GM19468 (cell line): ENCODE measurements around the gene ACP4.
"Not testable (repeated sequence)": the region's sequence is repeated elsewhere in the genome, so short reads cannot be mapped to it uniquely, and the experiment has no call there.

Experiments used
- ATAC-seq: cut with Tn5 transposase; IDR thresholded peaks from one replicate; pipeline ENCODE4 v1.9.1; 2021; ENCODE audit warnings: mild to moderate bottlenecking, moderate library complexity, moderate number of reproducible peaks; ENCODE audit not compliant: unreplicated experiment; ENCODE audit errors: extremely low read depth

Gene ACP4

GRCh38 chr19:50796128-50796633 lies 6.0 kb downstream of the ACP4 start:
- ATAC-seq: no peak

- no peak for ATAC-seq
Observed at GRCh38 chr19:50796634-50797428, 6.6 kb downstream of the ACP4 start.

GRCh38 chr19:50797429-50797780 lies 7.2 kb downstream of the ACP4 start:
- no peak for ATAC-seq

DNA sequence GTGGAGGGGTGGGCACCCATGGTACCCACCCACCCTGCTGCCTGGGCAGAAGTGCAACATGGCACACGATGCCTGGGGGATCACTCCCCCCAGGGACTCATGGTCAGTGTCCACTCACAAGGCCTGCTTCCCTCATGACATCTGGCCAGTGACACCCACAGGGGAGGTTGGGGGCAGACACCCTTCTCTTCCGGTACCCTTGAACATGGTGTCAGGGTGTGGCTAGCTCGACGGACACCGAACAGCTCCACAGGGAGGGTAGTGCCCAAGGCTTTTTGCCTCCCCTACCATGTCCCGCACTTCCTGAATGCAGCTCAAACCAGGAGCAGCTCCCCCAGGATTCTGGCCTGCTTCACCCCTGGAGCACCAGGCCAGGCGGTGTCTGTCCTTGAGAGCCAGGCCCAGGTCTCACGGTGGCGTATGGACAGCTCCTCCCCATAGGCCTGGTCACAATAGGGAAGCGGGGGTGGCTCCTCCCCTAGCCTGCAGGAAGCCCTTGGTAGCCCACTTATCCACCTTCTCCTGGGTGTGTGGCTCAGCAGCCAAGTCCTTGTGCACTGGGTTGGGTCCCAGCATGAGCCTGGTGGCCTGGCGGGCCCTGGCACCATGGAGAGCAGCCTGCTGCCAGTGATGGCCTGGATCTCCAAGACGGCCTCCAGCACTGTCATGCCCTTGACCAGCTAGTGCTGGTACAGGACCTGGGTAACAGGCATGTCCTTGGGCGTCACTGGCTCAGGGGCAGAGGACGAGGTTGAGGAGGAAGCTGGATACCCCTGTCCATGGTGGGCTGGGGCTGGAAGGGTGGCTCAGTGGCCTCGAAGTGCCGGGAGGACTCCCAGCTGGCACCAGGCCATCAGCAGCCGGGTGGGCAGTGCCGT lies 7.8 kb downstream of the ACP4 start:
- no peak for ATAC-seq

- no peak for ATAC-seq
Observed at GRCh38 chr19:50798659-50799546, 8.7 kb downstream of the ACP4 start.

- ATAC-seq: no peak
Observed at GRCh38 chr19:50799547-50799851, 9.3 kb downstream of the ACP4 start.

DNA sequence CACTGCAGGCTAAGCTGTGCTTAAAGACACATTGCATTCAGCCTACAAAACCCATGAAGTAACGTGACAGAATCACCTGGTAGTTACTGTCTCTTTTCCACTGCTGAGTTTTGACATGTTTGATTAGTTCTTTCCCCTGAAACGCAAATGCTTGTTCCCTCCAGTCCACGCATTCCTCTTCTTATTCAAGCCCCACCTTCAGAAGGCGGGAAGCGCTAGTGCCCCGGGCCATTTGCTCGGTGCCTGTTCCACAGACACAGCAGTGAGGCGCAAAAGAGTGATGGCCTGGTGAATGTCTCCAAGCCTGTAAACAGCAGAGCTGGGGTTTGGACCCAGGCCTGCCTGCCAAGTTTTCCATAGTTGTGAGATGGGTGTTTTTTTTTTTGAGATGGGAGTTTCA lies 10.9 kb downstream of the ACP4 start:
- no peak for ATAC-seq

GRCh38 chr19:50803633-50804419 lies 13.6 kb downstream of the ACP4 start:
- ATAC-seq: peak; percentile 9

DNA sequence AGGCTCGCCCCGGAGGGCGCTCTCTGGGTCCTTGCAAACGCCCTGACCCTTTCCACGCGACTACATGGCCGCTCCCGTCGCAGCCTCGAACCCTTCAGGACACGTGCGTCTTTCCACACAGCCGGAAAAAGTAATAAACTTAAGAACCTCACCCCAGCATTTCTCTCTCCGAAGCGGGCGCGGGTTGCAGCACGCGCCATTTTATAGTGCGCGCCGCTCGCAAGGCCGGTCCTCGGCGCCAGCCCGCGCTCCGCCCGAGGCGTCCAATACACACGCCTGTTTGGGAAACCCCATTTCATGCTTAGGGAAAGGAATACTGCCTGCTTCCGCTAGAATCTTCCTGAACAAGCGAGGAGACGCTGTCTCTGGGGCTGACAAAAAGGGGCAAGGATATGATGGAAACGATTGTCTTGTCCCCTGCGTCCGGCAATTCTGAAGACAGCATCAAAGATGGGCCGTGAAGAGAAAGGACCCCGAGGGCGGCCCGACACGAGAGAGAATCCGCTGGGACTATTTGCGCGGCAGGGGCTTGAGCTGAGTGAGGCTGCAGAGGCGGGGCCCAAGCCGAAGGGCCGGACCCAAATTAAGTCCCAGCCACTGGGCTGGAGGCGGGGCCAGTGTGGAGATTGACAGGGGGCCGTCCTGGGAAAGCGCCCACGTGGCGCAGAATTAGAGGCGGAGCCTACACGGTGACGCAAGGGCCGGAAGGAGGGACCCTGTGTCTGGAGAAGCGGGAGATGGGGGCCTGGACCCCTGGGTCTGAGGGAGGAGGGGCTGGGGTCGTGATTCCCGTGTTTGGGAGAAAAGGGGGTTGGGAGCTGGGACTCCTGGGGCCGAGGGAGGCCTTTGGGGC lies 14.4 kb downstream of the ACP4 start:
- peak; percentile 63 for ATAC-seq

DNA sequence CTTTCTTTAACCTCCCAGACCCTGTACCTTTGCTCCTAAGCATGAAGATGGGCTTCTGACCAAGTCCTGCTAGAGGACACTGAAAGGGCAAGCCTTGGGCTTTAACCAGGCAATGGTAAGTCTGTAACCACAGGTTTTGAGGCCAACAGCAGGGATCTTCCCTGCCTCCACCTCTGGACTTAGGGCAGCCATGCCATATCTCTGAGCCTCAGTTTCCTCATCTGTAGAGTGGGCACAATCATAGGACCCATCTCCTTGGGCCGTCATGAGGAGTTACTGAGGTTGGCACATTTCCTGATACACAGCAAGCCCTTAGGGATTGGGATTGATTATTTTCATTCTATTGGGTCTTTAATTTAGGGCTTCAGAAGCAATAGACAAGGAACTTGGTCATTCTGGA lies 18.6 kb downstream of the ACP4 start:
- ATAC-seq: no peak

GRCh38 chr19:50811622-50812238 lies 21.5 kb downstream of the ACP4 start:
- ATAC-seq: not testable (repeated sequence)

GRCh38 chr19:50812474-50812873 lies 22.3 kb downstream of the ACP4 start:
- ATAC-seq: no peak

GRCh38 chr19:50814883-50815282 lies 24.7 kb downstream of the ACP4 start:
- no peak for ATAC-seq

DNA sequence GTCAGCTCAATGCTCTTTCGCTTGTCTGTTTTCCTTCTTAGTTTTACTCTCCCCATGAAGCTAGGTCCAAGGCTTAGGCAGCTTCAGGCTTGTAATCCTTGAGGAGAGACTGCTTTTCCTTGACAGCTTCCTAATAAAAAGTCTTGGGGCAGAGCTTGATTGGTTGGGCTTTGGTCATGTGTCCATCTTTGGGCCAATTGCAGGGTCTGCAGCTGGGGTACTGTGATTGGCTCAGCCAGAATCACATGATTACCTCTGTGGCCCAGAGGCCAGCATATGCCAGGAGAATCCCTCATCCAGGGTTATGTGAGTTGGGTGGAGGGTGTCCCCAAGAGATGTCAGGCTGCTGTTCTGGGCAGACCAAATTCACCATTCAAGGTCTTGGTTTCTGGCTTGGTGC lies 25.2 kb downstream of the ACP4 start:
- ATAC-seq: no peak

DNA sequence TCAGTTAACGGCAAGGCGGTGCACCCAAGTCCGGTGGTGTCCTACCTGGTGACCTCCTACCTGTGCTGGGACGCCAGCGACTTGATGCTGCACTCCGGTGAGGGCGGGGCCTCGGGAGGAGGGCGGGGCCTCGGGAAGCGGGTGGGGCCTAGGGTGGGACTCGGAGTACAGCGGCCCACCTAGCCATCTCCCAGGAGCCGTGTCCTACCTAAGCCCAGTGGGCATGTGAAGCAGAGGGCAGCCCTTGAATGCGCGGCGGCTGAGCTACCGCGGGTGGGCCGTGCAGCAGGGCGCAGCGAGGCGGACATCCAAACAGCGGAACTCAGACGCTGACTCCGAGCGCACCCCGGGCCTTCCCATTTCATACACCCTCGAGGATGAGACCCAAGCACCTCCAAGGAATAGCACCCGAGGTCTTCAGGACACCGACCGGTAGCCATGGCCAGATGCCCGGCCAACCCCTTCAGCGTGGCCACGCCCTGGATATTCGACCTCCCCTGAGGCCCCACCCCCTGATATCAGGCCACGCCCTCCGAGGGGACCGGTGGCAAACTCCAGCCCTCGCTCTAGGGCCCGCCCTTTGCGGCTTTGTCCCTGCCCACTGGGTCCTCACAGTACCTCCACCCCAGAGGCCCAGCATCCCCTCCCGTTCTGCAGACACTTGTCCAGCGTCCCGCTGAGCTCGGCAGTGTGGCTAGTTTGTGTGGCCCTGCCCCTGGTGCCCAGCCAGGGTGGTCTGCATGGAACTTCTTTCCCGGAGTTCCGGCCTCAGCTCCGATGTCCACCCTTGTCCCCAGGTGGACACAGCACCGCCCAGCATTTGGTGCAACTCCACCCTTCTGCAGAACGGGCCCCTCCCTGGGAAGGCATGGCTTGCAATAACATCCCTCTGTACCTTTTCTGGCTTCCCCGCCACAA lies 28.0 kb downstream of the ACP4 start:
- ATAC-seq: no peak

DNA sequence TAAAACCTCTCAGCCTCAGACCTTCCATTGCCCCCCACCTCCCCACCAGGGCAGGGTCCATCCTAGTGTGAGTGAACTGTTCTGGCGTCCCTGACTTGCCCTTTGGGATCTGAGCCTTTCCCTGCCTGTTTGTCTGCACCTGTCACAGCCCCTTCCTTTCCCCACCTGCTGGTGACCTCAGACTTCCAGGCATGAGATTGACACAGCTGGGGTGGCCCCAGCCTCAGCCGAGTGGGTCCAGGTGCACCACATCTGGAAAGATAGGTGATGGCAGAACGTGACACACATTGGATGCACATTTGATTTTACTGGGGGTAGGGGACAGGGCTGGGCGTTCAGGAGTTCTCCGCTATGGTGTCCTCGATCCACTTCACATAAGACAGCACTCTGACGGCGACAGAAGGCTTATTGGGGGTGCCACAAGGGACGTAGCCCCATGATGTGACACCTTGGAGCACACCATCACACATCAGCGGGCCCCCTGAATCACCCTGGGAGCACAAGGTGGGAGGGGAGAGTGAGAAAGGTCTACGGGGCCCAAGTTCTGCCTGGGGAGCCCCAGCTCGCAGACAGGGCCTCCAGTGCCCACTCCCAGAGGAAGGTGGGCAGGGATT lies 28.8 kb downstream of the ACP4 start:
- no peak for ATAC-seq

DNA sequence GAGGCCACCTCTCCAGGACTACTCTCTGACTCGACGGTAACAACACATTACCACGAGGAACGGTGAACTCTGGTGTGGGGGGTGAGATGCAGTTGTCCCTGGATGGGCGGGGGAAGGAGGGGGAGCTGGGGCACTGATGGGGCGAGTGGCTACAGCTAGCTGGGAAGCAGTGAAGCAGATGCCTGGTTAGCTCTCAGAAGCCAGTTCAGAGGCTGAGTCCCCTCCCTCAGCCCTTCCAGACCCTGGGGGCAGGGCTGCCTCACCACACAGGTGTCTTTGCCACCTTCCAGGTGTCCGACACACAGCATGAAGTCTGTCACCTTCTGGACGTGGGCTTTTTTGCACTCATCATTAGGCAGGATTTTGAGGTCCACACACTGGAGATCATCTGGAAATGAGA lies 29.4 kb downstream of the ACP4 start:
- ATAC-seq: no peak
